Suppressor macrophage (primary cell): ENCODE results near the gene DRICH1.
A peak's percentile ranks its signal among the peaks of the same experiment; 100 is the strongest.
"Not testable (repeated sequence)": the region's sequence is repeated elsewhere in the genome, so short reads cannot be mapped to it uniquely, and the experiment has no call there.

Experiments used
- DNase-seq, 4 experiments: peaks; one replicate each; pipeline ENCODE4 v3.0.0-alpha.2; 2020 to 2022

The DRICH1 gene

DNA sequence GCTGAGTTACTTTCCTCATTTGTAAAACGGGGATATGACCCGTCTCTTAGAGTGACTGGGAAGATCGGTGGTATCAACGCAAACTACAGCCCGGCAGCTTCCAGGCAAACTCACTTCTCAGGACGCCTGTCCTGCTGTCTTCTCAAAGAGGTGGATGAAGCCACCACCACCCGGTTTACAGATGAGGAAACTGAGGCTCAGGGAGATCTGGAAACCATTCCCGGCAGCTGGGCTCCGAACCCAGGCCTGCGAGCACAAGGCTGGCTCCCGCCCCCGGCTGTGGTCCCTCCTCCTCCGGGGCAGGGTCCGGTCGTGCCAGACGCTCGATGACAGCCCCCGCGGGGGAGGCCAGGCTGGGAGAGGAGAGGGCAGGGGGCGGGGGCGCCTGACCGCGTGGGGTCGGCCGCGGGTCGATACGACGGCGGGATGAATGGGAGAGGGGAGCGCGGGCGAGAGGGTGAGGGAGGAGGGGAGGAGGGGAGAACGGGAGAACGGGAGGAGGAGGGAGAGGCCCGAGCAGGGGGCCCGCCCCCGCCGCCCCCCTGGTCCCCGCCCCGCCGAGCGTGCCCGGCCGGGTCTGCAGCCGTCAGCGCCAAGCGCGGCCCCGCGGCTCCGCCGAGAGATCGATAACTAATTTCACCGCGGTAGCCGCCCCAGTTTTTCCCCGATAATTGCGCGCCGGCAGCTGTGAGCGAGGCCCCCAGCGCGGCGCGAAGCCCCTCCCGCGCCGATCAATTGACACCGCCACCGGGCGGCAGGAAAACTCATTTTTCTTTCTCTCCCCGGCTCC, 66.0 kb downstream of the DRICH1 start:
- peak in 1 of 4 experiments; percentile 25 for DNase-seq

- DNase-seq = peak in 1 of 4 experiments; percentile 34
Measured at GRCh38 chr22:23565305-23565914, 66.7 kb downstream of the DRICH1 start.

- DNase-seq = no peak
Measured at GRCh38 chr22:23564276-23564675, 67.8 kb downstream of the DRICH1 start.

- no peak for DNase-seq
Measured at GRCh38 chr22:23563111-23563510, 69.0 kb downstream of the DRICH1 start.

GRCh38 chr22:23562186-23562585, 69.9 kb downstream of the DRICH1 start:
- DNase-seq = no peak

DNA sequence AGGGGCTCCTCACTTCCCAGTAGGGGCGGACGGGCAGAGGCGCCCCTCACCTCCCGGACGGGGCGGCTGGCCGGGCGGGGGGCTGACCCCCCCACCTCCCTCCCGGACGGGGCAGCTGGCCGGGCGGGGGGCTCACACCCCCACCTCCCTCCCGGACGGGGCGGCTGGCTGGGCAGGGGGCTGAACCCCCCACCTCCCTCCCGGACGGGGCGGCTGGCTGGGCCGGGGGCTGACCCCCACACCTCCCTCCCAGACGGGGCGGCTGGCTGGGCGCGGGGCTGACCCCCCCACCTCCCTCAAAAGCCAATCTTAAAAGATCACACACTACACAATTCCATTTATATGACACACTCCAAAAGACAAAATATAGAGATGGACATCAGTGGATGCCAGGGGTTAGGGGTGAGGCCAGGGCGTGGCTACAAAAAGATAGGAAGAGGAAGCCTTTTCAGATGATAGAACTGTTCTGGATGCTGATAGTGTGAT, 71.1 kb downstream of the DRICH1 start:
- DNase-seq = not testable (repeated sequence)

DNA sequence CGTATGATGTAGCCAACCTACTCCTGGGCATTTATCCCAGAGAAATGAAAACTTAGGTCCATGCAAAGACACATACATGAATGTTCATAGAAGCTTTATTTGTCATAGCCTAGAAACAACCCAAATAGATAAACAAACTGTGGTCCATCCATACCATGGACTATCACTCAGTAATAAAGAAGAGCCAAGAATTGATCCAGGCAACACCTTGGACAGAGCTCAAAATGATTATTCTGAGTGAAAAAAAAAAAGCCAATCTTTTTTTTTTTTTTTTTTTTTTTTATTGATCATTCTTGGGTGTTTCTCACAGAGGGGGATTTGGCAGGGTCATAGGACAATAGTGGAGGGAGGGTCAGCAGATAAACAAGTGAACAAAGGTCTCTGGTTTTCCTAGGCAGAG, 71.9 kb downstream of the DRICH1 start:
- DNase-seq = not testable (repeated sequence)
